SIG-M5 treated with dmso at 0.1 percent for 504 hours (cell line): ENCODE results near the gene POLR3F.
"Not testable (repeated sequence)": the region's sequence is repeated elsewhere in the genome, so short reads cannot be mapped to it uniquely, and the experiment has no call there.

ENCODE experiments used
- DNase-seq: peaks from one replicate; lab custom pipeline; 2025; ENCODE audit not compliant: unreplicated experiment; lab: John Stamatoyannopoulos, UW

Gene POLR3F

DNA sequence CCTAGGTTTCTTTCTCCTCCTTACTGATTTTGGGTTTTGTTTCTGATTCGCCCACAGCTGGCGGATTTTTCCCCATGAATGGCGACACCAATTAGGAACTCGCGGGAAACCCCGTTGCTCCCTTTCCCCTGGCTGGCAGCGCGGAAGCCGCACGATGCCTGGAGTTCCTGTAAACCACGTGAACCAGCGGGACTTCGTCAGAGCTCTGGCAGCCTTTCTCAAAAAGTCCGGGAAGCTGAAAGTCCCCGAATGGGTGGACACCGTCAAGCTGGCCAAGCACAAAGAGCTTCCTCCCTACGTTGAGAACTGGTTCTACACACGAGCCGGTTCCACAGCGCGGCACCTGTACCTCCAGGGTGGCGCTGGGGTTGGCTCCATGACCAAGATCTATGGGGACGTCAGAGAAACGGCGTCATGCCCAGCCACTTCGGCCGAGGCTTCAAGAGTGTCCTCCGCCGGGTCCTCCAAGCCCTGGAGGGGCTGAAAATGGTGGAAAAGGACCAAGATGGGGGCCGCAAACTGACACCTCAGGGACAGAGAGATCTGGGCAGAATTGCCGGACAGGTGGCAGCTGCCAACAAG lies 37.4 kb downstream of the POLR3F start:
- DNase-seq: no peak

DNA sequence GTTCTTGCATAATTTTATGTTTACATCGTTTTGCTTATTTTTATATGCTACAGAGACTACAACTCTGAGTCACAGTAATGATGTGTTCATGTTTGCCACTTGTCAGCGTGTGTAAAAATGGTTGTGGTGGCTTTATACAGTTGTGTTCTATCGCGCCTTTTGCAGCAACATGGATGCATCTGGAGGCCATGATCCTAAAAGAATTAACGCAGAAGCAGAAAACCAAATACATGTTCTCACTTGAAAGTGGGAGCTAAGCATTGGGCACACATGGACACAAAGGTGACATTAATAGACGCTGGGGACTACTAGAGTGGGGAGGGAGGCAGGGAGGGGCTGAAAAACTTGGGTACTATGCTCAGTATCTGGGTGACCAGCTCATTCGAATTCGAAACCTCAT lies 39.6 kb downstream of the POLR3F start:
- no peak for DNase-seq

DNA sequence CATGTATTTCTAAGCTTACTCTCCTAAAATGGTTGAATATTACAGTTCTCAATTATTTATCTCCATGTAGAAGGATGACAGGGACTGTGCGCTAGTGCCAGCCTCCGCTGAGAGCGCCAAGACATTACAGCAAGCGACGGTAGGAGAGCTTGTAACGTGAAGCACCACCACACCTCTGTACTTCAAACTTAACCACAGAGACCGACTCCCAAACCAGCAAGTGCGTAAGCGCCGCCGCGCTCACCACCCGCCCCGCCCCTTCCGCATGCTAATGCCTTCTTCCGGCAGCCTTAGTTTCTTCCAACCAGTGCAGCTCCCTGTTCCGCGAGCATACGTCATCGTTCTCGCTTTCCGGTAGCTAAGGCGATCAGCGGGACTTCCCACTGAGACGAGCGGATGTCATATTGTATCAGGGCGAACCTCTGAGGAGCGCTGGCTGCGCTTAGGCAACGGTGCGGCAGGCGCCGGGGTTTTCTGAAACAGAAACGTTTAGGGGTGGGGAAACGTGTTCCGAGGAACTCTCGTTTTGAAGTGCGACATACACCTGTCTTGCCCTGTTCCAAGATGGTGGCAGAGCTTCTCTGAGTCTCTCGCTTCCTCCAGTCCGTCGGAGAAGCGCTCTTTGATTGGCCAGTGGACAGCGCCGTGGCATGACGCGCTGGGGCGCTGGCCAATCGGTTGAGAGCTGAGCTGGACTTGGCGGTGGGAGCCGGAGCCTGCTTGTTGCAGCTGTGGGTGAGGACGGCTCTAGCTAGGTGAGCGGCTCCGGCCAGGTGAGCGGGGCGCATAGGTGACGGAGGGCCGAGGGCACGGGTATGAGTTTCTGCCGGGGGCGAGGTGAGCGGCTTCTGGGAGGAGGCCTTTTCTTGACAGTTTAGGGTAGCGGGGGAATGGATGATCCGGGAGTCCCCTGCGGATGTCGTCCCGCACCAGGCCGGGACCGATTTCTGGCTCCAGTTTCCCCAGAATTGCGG lies 40.3 kb downstream of the POLR3F start, which contains the start of gene SEC23B:
Gene SEC23B, plus strand, starts transcription at position 723 of the 974 bp plus-strand sequence. CDS start 2,896 bp downstream, outside the sequence.
- DNase-seq: peak; percentile 99

DNA sequence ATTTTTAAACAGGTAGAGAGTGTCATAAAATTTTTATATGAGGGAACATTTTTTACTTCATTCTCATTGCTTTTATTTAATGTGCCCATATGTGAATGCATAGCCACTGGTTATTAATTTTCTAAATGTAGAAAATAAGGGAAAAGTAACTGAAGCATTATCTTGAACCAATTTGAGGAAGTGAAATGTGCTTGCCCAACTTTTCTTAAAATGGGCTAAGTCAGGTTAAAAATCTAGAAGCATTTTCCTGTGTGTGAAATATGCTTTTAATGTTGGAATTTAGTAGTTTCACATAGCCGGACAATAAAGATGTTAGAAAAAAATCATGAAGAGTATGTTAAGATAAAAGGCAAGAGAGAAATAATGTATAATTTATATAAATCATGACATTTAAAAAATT lies 44.4 kb downstream of the POLR3F start:
- DNase-seq: peak; percentile 80

DNA sequence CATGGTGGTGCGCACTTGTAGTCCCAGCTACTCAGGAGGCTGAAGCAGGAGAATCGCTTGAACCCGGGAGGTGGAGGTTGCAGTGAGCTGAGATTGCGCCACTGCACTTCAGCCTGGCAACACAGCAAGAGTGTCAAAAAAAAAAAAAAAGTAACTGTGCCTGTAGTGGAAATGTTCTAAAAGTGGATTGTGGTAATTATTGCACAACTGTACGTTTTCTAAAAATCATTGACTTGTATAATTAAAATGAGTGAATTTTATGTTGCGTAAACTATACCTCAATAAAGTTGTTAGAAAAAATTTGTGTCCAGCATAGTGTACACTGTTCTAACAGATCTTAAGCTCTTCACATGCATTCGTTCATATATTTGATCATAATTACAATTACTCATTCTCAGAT lies 46.0 kb downstream of the POLR3F start:
- DNase-seq: peak; percentile 82

DNA sequence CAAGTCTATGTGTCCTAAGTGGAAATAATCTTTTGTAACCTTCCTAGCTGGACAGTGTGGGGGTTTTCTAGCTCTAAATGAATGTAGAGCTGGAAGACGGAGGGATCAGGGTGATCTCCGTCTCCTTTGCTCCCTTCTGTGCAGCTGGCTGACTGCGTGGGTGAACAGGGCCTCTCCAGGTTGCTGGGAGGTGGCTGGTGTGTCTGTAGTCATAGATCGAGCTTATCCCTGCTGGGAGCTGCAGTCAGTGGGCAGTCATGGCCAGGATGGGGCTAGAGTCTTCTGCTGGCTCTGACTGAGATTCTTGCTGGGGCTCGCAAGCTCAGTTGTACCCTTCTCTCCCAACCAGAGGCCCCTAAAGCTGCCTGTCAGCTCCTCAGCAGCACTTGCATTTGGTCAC lies 46.9 kb downstream of the POLR3F start:
- no peak for DNase-seq

DNA sequence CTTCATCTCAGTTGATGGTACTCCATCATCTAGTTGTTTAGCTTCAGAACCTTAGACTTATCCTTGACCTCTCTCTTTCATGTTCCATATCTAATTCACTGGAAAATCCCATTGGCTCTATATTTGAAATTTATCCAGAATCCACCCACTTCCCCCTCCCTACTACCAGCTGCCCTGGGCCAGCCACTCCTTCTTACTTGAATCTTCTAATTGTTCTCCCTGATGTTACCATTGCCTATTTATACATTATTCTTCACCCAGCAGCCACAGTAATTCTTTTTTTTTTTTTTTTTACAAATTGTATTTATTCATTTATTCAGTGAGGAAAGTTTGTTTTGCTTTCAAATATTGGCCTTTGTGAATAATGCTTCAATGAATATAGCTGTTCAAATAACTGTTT lies 48.8 kb downstream of the POLR3F start:
- no peak for DNase-seq

DNA sequence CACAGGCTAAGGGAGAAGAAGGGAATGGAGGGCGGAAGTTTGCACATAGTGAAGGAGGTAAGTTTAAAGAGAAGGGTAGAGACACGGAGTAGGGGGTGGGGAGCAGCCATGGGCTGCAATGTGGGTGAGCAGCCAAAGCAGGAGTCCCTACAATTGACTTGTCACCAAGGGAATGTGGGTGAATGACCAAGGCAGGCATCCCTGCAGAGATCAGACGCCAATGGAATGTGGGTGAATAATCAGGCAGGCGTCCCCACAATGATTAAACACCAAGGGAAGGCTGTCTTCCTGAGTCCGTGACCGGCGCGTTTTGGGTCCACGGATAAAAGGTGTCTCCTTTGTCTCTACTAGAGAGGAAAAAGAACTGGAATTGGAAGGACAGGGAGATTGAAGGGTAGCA lies 54.9 kb downstream of the POLR3F start:
- DNase-seq: not testable (repeated sequence)

DNA sequence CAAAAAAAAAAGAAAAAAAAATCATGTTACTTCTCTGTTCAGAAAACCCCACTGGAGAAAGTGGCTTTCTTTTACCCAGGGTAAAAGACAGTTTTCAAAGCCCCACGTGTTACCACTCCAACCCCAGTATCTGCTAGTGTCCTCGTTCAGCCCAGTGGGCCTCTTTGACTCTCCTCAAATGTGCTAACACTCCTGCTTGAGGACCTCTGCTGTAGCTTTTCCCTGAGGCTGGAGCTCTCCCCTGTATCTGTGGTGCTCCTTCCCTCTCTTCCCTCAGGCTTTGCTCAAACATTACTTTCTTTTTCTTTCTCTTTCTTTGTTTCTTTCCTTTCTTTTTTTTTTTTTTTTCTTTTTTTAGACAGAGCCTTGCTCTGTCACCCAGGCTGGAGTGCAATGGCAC lies 55.9 kb downstream of the POLR3F start:
- DNase-seq: no peak

DNA sequence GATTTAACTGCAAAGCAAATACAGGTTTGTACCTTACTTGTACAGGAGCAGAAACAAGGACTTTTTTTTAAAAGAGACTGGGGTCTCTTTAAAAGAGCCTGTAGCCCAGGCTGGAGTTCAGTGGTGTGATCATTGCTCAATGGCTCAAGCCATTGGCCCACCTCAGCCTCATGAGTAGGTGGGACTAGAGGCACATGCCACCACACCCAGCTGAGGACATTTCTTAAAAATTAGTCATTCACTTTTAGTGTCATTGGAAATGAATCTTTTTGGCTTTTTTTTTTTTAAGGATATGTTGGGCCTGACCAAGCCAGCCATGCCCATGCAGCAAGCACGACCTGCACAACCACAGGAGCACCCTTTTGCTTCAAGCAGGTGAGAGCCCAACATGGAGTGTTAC lies 57.5 kb downstream of the POLR3F start:
- no peak for DNase-seq

DNA sequence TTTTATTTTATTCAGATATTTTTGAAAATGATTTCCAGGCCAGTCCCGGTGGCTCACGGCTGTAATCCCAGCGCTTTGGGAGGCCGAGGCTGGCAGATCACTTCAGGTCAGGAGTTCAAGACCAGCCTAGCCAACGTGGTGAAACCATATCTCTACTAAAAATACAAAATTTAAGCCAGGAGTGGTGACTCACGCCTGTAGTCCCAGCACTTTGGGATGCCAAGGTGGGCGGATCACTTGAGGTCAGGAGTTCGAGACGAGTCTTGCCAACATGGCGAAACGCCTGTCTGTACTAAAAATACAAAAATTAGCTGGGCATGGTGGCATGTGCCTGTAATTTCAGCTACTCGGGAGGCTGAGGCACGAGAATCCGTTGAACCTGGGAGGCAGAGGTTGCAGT lies 59.6 kb downstream of the POLR3F start:
- DNase-seq: not testable (repeated sequence)

DNA sequence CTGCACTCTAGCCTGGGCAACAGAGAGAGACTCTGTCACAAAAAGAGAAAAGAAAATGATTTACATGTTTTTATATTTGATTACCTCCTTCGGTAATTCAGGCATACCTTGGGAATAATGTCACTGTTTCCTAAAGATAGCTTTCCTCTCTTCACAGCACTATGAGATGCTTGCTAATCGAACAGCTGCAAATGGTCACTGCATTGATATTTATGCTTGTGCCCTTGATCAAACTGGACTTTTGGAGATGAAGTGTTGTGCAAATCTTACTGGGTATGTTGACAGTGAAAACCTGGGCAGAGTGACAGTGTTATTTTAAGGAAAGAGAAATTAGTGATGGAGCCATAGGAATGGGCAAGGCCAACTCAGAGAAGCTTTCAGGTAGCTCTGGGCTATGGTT lies 60.1 kb downstream of the POLR3F start:
- no peak for DNase-seq

DNA sequence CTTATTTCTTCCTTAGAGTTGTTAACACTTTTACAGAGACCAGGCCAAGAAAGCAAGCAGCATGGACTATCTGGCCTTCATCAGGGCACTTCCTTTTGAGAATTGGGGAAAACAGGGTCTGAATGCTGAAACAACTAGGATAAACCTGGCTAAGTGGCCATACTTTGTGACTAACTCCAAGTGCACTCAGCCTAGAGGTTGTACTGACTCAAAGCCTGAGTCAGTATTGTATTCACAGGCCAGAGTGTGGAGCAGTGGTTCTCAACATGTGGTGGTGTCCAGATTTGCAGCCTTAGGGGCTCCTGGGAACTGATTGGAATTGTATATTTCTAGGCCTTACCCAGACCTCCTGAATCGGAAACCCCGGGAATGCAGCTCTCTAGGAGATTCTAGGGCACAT lies 60.6 kb downstream of the POLR3F start:
- DNase-seq: no peak

DNA sequence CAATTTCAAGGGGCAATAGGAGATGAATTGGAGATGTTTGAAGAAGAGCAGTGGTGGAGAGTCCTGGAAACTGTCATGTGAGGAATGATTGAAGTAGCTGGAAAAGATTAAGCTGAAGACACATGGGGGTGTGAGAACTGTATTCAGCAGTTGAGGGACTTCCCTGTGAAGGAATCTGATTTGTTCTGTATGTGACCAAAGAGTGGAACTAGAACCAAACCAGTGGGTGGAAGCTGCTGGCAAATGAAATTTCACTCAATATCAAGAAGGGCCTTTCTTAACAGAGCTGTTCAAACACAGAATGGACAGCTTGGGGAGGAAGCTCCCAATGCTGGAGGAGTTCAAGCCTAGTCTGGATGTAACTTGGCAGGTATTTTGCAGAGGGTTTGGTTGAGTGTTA lies 61.9 kb downstream of the POLR3F start:
- DNase-seq: no peak

DNA sequence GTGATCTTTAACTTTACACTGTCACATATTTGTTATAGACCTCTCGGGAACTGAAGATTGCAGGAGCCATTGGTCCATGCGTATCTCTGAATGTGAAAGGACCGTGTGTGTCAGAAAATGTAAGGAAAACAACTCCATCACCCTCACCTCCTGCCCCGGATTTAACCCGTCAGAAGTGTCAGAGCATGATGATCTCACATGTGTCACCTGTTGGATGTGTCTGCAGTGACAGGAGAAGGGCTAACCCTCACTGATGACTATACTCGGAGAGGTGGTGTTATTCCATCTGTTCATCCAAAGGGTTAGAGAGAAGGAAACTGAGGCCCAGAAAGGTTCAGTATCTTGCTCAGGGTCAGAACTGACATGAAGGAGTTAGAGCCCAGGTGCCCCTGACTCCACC lies 65.4 kb downstream of the POLR3F start:
- no peak for DNase-seq

DNA sequence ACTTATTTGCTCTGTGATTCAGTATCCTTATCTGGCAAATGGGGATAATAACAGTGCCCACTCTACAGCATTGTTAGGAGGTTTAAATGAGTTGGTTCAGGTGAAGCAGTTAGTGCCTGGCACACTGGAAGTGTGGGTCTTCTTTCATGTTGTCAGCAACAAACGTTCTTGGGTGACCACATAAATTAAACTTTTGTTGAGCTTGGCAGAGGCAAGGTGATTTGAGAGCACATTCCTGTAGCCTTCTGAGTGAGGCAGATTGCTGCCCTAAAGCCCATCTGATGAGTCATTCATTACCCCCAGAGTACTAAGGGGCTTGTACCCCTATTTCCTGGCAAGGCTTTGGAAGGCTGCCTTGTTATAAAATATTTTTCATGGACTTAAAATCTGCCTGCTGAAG lies 66.3 kb downstream of the POLR3F start:
- DNase-seq: no peak

DNA sequence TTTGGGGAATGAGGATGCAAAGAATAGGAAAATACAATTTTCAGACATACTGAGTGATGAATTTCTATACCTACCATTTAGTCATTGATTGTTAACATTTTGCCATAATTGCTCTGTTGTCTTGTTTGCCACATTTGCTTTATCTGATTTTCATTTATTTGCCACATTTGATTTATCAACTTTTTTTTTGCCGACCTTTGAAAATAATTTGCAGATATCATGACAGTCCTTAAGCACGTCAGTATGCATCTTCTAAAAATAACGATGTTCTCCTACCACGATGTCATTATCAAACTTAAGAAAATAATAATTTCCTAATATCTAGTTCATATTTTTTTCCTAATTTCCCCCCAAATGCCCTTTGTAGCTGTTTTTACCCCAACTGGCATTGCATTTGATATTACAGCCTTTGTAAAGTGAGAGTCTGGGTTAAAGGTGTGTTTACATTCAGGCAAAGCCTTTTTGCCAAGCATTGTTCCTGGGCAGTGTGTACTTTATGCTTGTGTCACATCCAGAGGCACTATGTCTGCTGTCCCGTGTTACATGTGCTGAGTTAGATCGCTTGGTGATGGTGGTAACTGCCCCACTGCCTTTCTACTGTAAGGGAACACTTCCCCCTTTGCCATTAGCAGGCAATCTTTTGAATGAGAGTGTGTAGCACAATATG lies 66.9 kb downstream of the POLR3F start:
- DNase-seq: no peak
